ENCODE results near the gene KIAA0930.

- TF ChIP-seq POLR2A (IDR thresholded peaks at IDR 0.05) (no peak), POLR2AphosphoS5 (IDR thresholded peaks at IDR 0.05) (no peak), CTCF (IDR thresholded peaks at IDR 0.05) (no peak), EP300 (IDR thresholded peaks at IDR 0.05) (no peak)
These were observed 23.3 kb downstream of the KIAA0930 start for GRCh38 chr22:45217345-45217744.
